Neural crest cell (in vitro differentiated cells): ENCODE data around the gene CENPM. TPM values are rescaled to one million over a fixed set of nuclear protein-coding genes. Genes with fewer than 3 reads are reported as not detected.

Experiments
- DNase-seq: peaks from one replicate; pipeline ENCODE4 v3.0.0; 2021; ENCODE audit warnings: low read depth, mixed read lengths, low spot score
- H3K27ac Mint-ChIP-seq: one replicate; pipeline ENCODE4 v1.8.0; 2021; ENCODE audit warnings: mild to moderate bottlenecking, mixed read lengths; ENCODE audit not compliant: unreplicated experiment
- H3K27me3 Mint-ChIP-seq: 2 replicates; pipeline ENCODE4 v1.8.0; 2021; ENCODE audit warnings: low read depth, mild to moderate bottlenecking, mixed read lengths
- H3K36me3 Mint-ChIP-seq: 2 replicates; pipeline ENCODE4 v1.8.0; 2021; ENCODE audit warnings: low read depth, mild to moderate bottlenecking, mixed read lengths
- H3K4me1 Mint-ChIP-seq: 2 replicates; pipeline ENCODE4 v1.8.0; 2021; ENCODE audit warnings: mixed read lengths
- H3K4me3 Mint-ChIP-seq: one replicate; pipeline ENCODE4 v1.8.0; 2021; ENCODE audit warnings: mild to moderate bottlenecking, mixed read lengths
- H3K9me3 Mint-ChIP-seq: 2 replicates; pipeline ENCODE4 v1.8.0; 2021; ENCODE audit warnings: mixed read lengths
- CTCF ChIP-seq: fragments of 200-600 bp; sonication (generic); conservative IDR thresholded peaks from 2 replicates; pipeline ENCODE4 v1.5.0; 2021; ENCODE audit warnings: antibody characterized with exemption, mild to moderate bottlenecking
- total RNA-seq: library from RNA; stranded (reverse); gene quantifications from 2 replicates; pipeline ENCODE4 v1.2.1, GENCODE V29; 2021

CENPM gene
- total RNA-seq, 1 donor from 2014 or later = 48.9 TPM

- Mint-ChIP-seq H3K4me3 (no peak overlapping the region), H3K36me3 (no peaks in the 10 kb centered on the region), H3K27me3 (peaks cover 26% of the 10 kb centered on the region), H3K4me1 (peaks cover 10% of the 10 kb centered on the region), H3K27ac (no peak overlapping the region), H3K9me3 (no peaks in the 10 kb centered on the region)
- no peak for DNase-seq
- TF ChIP-seq CTCF = no peak
Observed at GRCh38 chr22:41970601-41971000, 23.6 kb upstream of the CENPM start.

- H3K4me3 Mint-ChIP-seq = no peak within 1 kb of the TSS
Observed at GRCh38 chr22:41969110-41969646, 22.2 kb upstream of the CENPM start, which contains the start of gene SEPTIN3. TSS of gene SEPTIN3 (plus strand) at chr22:41969443. CDS start at chr22:41971493, 2,050 bp downstream.

GRCh38 chr22:41968601-41969000 lies 21.6 kb upstream of the CENPM start:
- Mint-ChIP-seq H3K36me3 (no peaks in the 10 kb centered on the region), H3K4me3 (no peak overlapping the region), H3K9me3 (no peaks in the 10 kb centered on the region), H3K27me3 (peaks cover 10% of the 10 kb centered on the region), H3K27ac (peak overlapping the region; percentile 60), H3K4me1 (peaks cover 20% of the 10 kb centered on the region)
- no peak for DNase-seq
- no peak for TF ChIP-seq CTCF

More at GRCh38 chr22:41969110-41969646, 22.2 kb upstream of the CENPM start, which contains the start of gene SEPTIN3:
- Mint-ChIP-seq H3K27ac (peak within 1 kb of the TSS; percentile 60), H3K36me3 (no peaks in the 10 kb centered on the region), H3K4me1 (peaks cover 15% of the 10 kb centered on the region), H3K27me3 (peaks cover 12% of the 10 kb centered on the region), H3K9me3 (no peaks in the 10 kb centered on the region)
- no peak for TF ChIP-seq CTCF
- no peak for DNase-seq

GRCh38 chr22:41966607-41967240 lies 19.8 kb upstream of the CENPM start:
- Mint-ChIP-seq H3K36me3 (no peaks in the 10 kb centered on the region), H3K9me3 (no peaks in the 10 kb centered on the region), H3K4me1 (peaks cover 27% of the 10 kb centered on the region), H3K27me3 (no peaks in the 10 kb centered on the region), H3K27ac (peak overlapping the region; percentile 51), H3K4me3 (peak overlapping the region; percentile 18)
- DNase-seq = no peak
- TF ChIP-seq CTCF = peak; percentile 57

GRCh38 chr22:41966225-41966606 lies 19.3 kb upstream of the CENPM start:
- no peaks in the 10 kb centered on the region for H3K36me3 Mint-ChIP-seq
- no peak for TF ChIP-seq CTCF
- H3K4me1 Mint-ChIP-seq = peaks cover 28% of the 10 kb centered on the region
- H3K27me3 Mint-ChIP-seq = no peaks in the 10 kb centered on the region
- no peak for DNase-seq
- no peak overlapping the region for H3K27ac Mint-ChIP-seq
- peak overlapping the region; percentile 17 for H3K4me3 Mint-ChIP-seq
- H3K9me3 Mint-ChIP-seq = no peaks in the 10 kb centered on the region
